H1 (cell line): Measurements from ENCODE around the gene SOX30. TPM values are rescaled to one million over a fixed set of nuclear protein-coding genes. Genes with fewer than 3 reads are reported as not detected.

Experiments
- CTCF ChIA-PET: fragments of 300-600 bp; sonication (Branson Sonifier 250); formaldehyde crosslinking; loops from one replicate; lab custom pipeline; 2021; ENCODE audit not compliant: partially characterized antibody; lab: Charles Lee
- POLR2A ChIA-PET: fragments of 300-600 bp; sonication (Branson Sonifier 250); formaldehyde crosslinking; loops from one replicate; lab custom pipeline; 2021; ENCODE audit warnings: inconsistent platforms; ENCODE audit not compliant: partially characterized antibody; lab: Charles Lee
- DNase-seq, 2 experiments: peaks; one replicate each; pipeline versions ENCODE4 v3.0.0 to v3.0.0-alpha.2; 2010 to 2022; ENCODE audit warnings: low spot score in 2 of 2, low read depth in 1 of 2, mixed read lengths in 1 of 2
- FAIRE-seq: peaks from 2 replicates; lab custom pipeline; 2011; peaks lifted over from hg19 to GRCh38; lab: Jason Lieb, UNC
- H2AFZ ChIP-seq: 2 replicates; pipeline ENCODE4 v1.8.1; 2012; ENCODE audit warnings: low read length, inconsistent platforms
- H2AK5ac ChIP-seq: 2 replicates; pipeline ENCODE4 v1.6.1; 2013; ENCODE audit warnings: low read depth, low read length
- H2BK120ac ChIP-seq: replicated peaks from 2 replicates; pipeline ENCODE3; 2013; ENCODE audit warnings: low read depth, low read length, inconsistent platforms
- H2BK12ac ChIP-seq: 2 replicates; pipeline ENCODE4 v1.6.1; 2013; ENCODE audit warnings: low read depth, low read length
- H2BK15ac ChIP-seq: 2 replicates; pipeline ENCODE4 v1.6.1; 2013; ENCODE audit warnings: low read length
- H2BK20ac ChIP-seq: 2 replicates; pipeline ENCODE4 v1.6.1; 2013; ENCODE audit warnings: low read length
- H2BK5ac ChIP-seq: 2 replicates; pipeline ENCODE4 v1.6.1; 2013; ENCODE audit warnings: low read depth, low read length
- H3K14ac ChIP-seq: 2 replicates; pipeline ENCODE4 v1.6.1; 2013; ENCODE audit warnings: inconsistent platforms; ENCODE audit not compliant: insufficient read length
- H3K18ac ChIP-seq: 2 replicates; pipeline ENCODE4 v1.6.1; 2013; ENCODE audit warnings: low read length; ENCODE audit errors: extremely low read depth
- H3K23ac ChIP-seq: 2 replicates; pipeline ENCODE4 v1.6.1; 2013; ENCODE audit warnings: inconsistent platforms; ENCODE audit not compliant: insufficient read length
- H3K23me2 ChIP-seq: 2 replicates; pipeline ENCODE4 v1.6.1; 2013; ENCODE audit warnings: low read depth, low read length
- H3K27ac ChIP-seq: 2 replicates; pipeline ENCODE4 v1.6.1; 2011; ENCODE audit warnings: low read depth, low read length, inconsistent platforms
- H3K27me3 ChIP-seq, 4 experiments: replicated peaks in 1 of 4; 1 replicate in 1 of 4; 2 replicates in 3 of 4; pipeline versions ENCODE4 v1.6.1 to v1.8.1; 2011 to 2013; ENCODE audit warnings: low read length in 3 of 4, mild to moderate bottlenecking in 3 of 4, inconsistent platforms in 2 of 4, mixed read lengths in 2 of 4, moderate library complexity in 1 of 4; ENCODE audit not compliant: control insufficient read depth in 3 of 4, insufficient read depth in 3 of 4; ENCODE audit errors: extremely low read depth in 1 of 4
- H3K36me3 ChIP-seq, 4 experiments: 2 replicates each; pipeline versions ENCODE4 v1.6.1 to v1.8.1; 2011 to 2013; ENCODE audit warnings: mild to moderate bottlenecking in 4 of 4, low read length in 3 of 4, moderate library complexity in 2 of 4, control low read depth in 1 of 4, inconsistent platforms in 1 of 4; ENCODE audit not compliant: insufficient read depth in 4 of 4, control insufficient read depth in 2 of 4
- H3K4ac ChIP-seq: replicated peaks from 2 replicates; pipeline ENCODE3; 2013; ENCODE audit warnings: low read length, low read depth, mixed read lengths, inconsistent platforms; ENCODE audit not compliant: insufficient read length
- H3K4me1 ChIP-seq, 4 experiments: replicated peaks in 1 of 4; 1 replicate in 1 of 4; 2 replicates in 3 of 4; pipeline versions ENCODE4 v1.6.1 to v1.8.1; 2011 to 2013; ENCODE audit warnings: low read length in 3 of 4, inconsistent platforms in 2 of 4, mixed read lengths in 1 of 4; ENCODE audit not compliant: insufficient read depth in 4 of 4, control insufficient read depth in 3 of 4
- H3K4me2 ChIP-seq, 2 experiments: 2 replicates each; pipeline versions ENCODE4 v1.6.1 to v1.8.1; 2011 to 2013; ENCODE audit warnings: low read depth in 2 of 2, low read length in 2 of 2, control low read depth in 1 of 2, inconsistent platforms in 1 of 2, mild to moderate bottlenecking in 1 of 2; ENCODE audit not compliant: insufficient read depth in 1 of 2
- H3K4me3 ChIP-seq, 4 experiments: fragments of 200-600, 300-600 bp in 1 of 4; sonication (generic), shearing (Covaris generic), sonication (Bioruptor Twin) in 1 of 4; 2 replicates each; pipeline versions ENCODE4 v1.5.1 to v1.8.1; 2011 to 2016; ENCODE audit warnings: low read length in 4 of 4, low read depth in 3 of 4, control low read depth in 2 of 4, inconsistent platforms in 2 of 4, mild to moderate bottlenecking in 2 of 4, mixed read lengths in 1 of 4, moderate library complexity in 1 of 4; ENCODE audit not compliant: insufficient read depth in 2 of 4; ENCODE audit errors: extremely low read depth in 1 of 4
- H3K56ac ChIP-seq: replicated peaks from 2 replicates; pipeline ENCODE3; 2013; ENCODE audit warnings: low read depth, mild to moderate bottlenecking, mixed read lengths, low read length, inconsistent platforms; ENCODE audit not compliant: insufficient read length
- H3K79me1 ChIP-seq: 2 replicates; pipeline ENCODE4 v1.6.1; 2013; ENCODE audit warnings: low read depth, low read length, control low read depth
- H3K79me2 ChIP-seq, 2 experiments: 2 replicates each; pipeline versions ENCODE4 v1.6.1 to v1.8.1; 2012 to 2013; ENCODE audit warnings: low read length in 2 of 2, mild to moderate bottlenecking in 2 of 2, inconsistent platforms in 1 of 2; ENCODE audit not compliant: insufficient read depth in 2 of 2, control insufficient read depth in 1 of 2
- H3K9ac ChIP-seq, 4 experiments: replicated peaks in 1 of 4; 1 replicate in 1 of 4; 2 replicates in 3 of 4; pipeline versions ENCODE4 v1.6.1 to v1.8.1; 2011 to 2013; ENCODE audit warnings: low read depth in 3 of 4, low read length in 3 of 4, control low read depth in 2 of 4, mild to moderate bottlenecking in 2 of 4, moderate library complexity in 2 of 4, inconsistent platforms in 1 of 4; ENCODE audit errors: extremely low read depth in 1 of 4
- H3K9me3 ChIP-seq, 2 experiments: 2 replicates each; pipeline versions ENCODE4 v1.6.1 to v1.8.1; 2012 to 2013; ENCODE audit warnings: mild to moderate bottlenecking in 2 of 2, moderate library complexity in 2 of 2, control low read depth in 1 of 2, inconsistent platforms in 1 of 2, low read depth in 1 of 2, low read length in 1 of 2, mixed read lengths in 1 of 2; ENCODE audit not compliant: insufficient read depth in 2 of 2
- H4K20me1 ChIP-seq, 2 experiments: replicated peaks in 1 of 2; 2 replicates each; pipeline versions ENCODE3 to v1.8.1; 2011 to 2013; ENCODE audit warnings: inconsistent platforms in 2 of 2, low read length in 2 of 2, mild to moderate bottlenecking in 1 of 2; ENCODE audit not compliant: insufficient read depth in 2 of 2, control insufficient read depth in 1 of 2
- H4K5ac ChIP-seq: 2 replicates; pipeline ENCODE4 v1.6.1; 2013; ENCODE audit warnings: low read length, low read depth, mixed read lengths, inconsistent platforms; ENCODE audit not compliant: insufficient read length
- H4K8ac ChIP-seq: 2 replicates; pipeline ENCODE4 v1.8.0; 2013; ENCODE audit warnings: mild to moderate bottlenecking, moderate library complexity, low read length, inconsistent platforms; ENCODE audit not compliant: insufficient read depth; ENCODE audit errors: extremely low read depth
- H4K91ac ChIP-seq: replicated peaks from 2 replicates; pipeline ENCODE3; 2013; ENCODE audit warnings: low read length, mixed read lengths, inconsistent platforms; ENCODE audit not compliant: insufficient read length
- CBX8 ChIP-seq: fragments of 300-800, 300-1000 bp; sonication (generic); IDR thresholded peaks from 2 replicates; pipeline ENCODE4 v1.7.1; 2016; ENCODE audit warnings: low read depth, low read length, borderline replicate concordance
- KDM5A ChIP-seq: fragments of 200-600 bp; IDR thresholded peaks from 2 replicates; pipeline ENCODE4 v1.7.1; 2012; ENCODE audit warnings: mild to moderate bottlenecking, low read length, inconsistent platforms, mixed read lengths
- TEAD4 ChIP-seq: IDR thresholded peaks from 2 replicates; pipeline ENCODE4 v1.6.1; 2012; ENCODE audit warnings: low read depth, low read length, inconsistent platforms, mixed read lengths
- WGBS, 2 experiments: shearing (Covaris generic) in 1 of 2; methylation state at CpG; one replicate each; pipeline versions ENCODE4 v1.1.6 to v1.1.7; 2013 to 2015; ENCODE audit warnings: low lambda C conversion rate in 2 of 2, mixed read lengths in 2 of 2, inconsistent platforms in 1 of 2, low coverage in 1 of 2, missing lambda C conversion rate in 1 of 2; ENCODE audit not compliant: insufficient replicate concordance in 2 of 2, insufficient coverage in 1 of 2, insufficient read length in 1 of 2; ENCODE audit errors: extremely low coverage in 1 of 2, missing lambda C conversion rate in 1 of 2; 5-methylcytosine and 5-hydroxymethylcytosine counted together
- polyA plus RNA-seq, 7 experiments: library from polyadenylated mRNA; depleted of rRNA in 3 of 7; stranded (reverse) in 5 of 7; unstranded in 2 of 7; fragments of >200 nt in 5 of 7; fragments of 200-250 nt in 2 of 7; gene quantifications; 1 replicate in 5 of 7; 2 replicates in 1 of 7; 4 replicates in 1 of 7; pipeline versions ENCODE4 v1.2.1 to v1.2.3, GENCODE V29; 2011 to 2013; ENCODE audit warnings: missing spikeins in 2 of 7, mixed read lengths in 2 of 7
- total RNA-seq: library from RNA; stranded (reverse); fragmentation: NEBNext Ultra II Directional; extraction: Animal tissue kit (Norgen Biotek cat#: 25700); gene quantifications from 2 replicates; pipeline ENCODE4 v1.2.1, GENCODE V29; 2021

Gene SOX30
- total and polyA plus RNA-seq, 2 of the 8 experiments (the other 6 are each of a cell fraction or from before 2014, with no cell fraction given), result 0.35 TPM; not detected in 1

DNA sequence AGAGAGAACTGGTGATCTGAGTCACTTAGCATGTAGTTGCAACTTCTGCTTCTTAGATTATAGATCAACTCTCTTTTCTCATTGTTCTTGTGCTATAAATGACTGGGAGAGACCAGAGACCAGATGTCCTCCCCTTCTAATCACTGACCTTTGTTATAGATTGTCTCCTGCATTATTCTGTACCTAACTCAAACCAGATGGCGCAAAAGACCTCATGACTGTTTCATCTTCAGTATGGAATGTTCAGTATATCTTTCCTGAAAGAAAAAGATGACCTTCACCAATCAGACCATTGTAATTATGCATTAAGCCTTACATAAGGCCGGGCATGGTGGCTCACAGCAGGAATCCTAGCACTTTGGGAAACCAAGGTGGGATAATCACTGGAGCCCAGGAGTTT is 46.2 kb downstream of the SOX30 start:
- TF ChIP-seq TEAD4, result no peak
- TF ChIP-seq CBX8, result no peak
- TF ChIP-seq KDM5A, result no peak
- H3K9me3 ChIP-seq, result no peaks in the 10 kb centered on the region
- no peaks in the 10 kb centered on the region for H3K36me3 ChIP-seq
- H2BK20ac ChIP-seq, result no peak overlapping the region
- no peak overlapping the region for H4K8ac ChIP-seq
- H2BK12ac ChIP-seq, result no peak overlapping the region
- no peak overlapping the region for H2AK5ac ChIP-seq
- FAIRE-seq (no peak), DNase-seq (no peak)
- no peaks in the 10 kb centered on the region for H3K4me1 ChIP-seq
- H3K4me2 ChIP-seq, result no peak overlapping the region
- no peak overlapping the region for H3K4ac ChIP-seq
- no peak overlapping the region for H3K4me3 ChIP-seq
- POLR2A ChIA-PET, result no interaction called here
- WGBS, 2 experiments, result 94% methylated on average over 2 of the region's 2 CpGs; no CpG with 5 or more reads in 1 of the 2 experiments
- H2BK15ac ChIP-seq, result no peak overlapping the region
- no peaks in the 10 kb centered on the region for H3K27me3 ChIP-seq
- no peak overlapping the region for H3K9ac ChIP-seq
- H2BK120ac ChIP-seq, result no peak overlapping the region
- CTCF ChIA-PET, result interaction anchor here (0.7 kb wide), 1 partner anchor 556 kb away, joined by 5 read pairs; no protein-coding TSS in a partner anchor
- no peak overlapping the region for H3K23ac ChIP-seq
- no peaks in the 10 kb centered on the region for H4K20me1 ChIP-seq
- 0 out of 2 replicates have a peak, but pooled peaks cover 2% of the 10 kb centered on the region for H3K23me2 ChIP-seq
- H4K91ac ChIP-seq, result no peak overlapping the region
- no peak overlapping the region for H2AFZ ChIP-seq
- H3K14ac ChIP-seq, result no peak overlapping the region
- H3K79me2 ChIP-seq, result no peaks in the 10 kb centered on the region
- H4K5ac ChIP-seq, result no peak overlapping the region
- no peak overlapping the region for H2BK5ac ChIP-seq
- H3K56ac ChIP-seq, result no peak overlapping the region
- H3K27ac ChIP-seq, result no peak overlapping the region
- no peaks in the 10 kb centered on the region for H3K79me1 ChIP-seq
- no peak overlapping the region for H3K18ac ChIP-seq
